T-cell (primary cell): Measurements from ENCODE around the gene CD3D. TPM values are rescaled to one million over a fixed set of nuclear protein-coding genes. Genes with fewer than 3 reads are reported as not detected.

Experiments
- ATAC-seq, 4 experiments: fragments of 200-7000 bp in 3 of 4; fragments of 150-1000 bp in 1 of 4; cut with Tn5 transposase; replicated peaks in 1 of 4; 1 replicate in 3 of 4; 2 replicates in 1 of 4; pipeline ENCODE4 v1.10.0; 2021; ENCODE audit warnings: moderate library complexity in 3 of 4, mild to moderate bottlenecking in 2 of 4, moderate number of reproducible peaks in 1 of 4
- CTCF ChIA-PET, 2 donors: fragments of 300-600 bp; sonication (Branson Sonifier 250); formaldehyde crosslinking; loops; one replicate each; lab custom pipeline; 2022; ENCODE audit warnings: antibody characterized with exemption in 2 of 2; lab: Charles Lee
- POLR2A ChIA-PET, 2 donors: fragments of 300-600 bp; sonication (Branson Sonifier 250); formaldehyde crosslinking; loops; one replicate each; lab custom pipeline; 2022; ENCODE audit warnings: antibody characterized with exemption in 2 of 2; lab: Charles Lee
- DNase-seq, 35 experiments: peaks; one replicate each; pipeline versions ENCODE4 v3.0.0 to v3.0.0-alpha.2; 2013 to 2023
- H3K27ac ChIP-seq: one replicate; pipeline ENCODE4 v1.5.1; 2013; ENCODE audit warnings: low read length
- H3K27me3 ChIP-seq, 2 experiments: replicated peaks in 1 of 2; 1 replicate in 1 of 2; 2 replicates in 1 of 2; pipeline versions ENCODE4 v1.6.1 to v1.7.0; 2013; ENCODE audit warnings: low read length in 1 of 2, mixed read lengths in 1 of 2; ENCODE audit not compliant: control insufficient read depth in 2 of 2, insufficient read depth in 2 of 2; ENCODE audit errors: extremely low read depth in 1 of 2
- H3K36me3 ChIP-seq, 2 donors: 1 replicate in 1 of 2; 2 replicates in 1 of 2; pipeline versions ENCODE4 v1.6.1 to v1.7.0; 2013; ENCODE audit warnings: low read length in 1 of 2; ENCODE audit not compliant: control insufficient read depth in 2 of 2, insufficient read depth in 1 of 2; ENCODE audit errors: extremely low read depth in 1 of 2
- H3K4me1 ChIP-seq, 2 experiments: 1 replicate in 1 of 2; 2 replicates in 1 of 2; pipeline versions ENCODE4 v1.6.1 to v1.7.0; 2013; ENCODE audit warnings: low read length in 2 of 2, mixed read lengths in 1 of 2; ENCODE audit not compliant: insufficient read depth in 2 of 2, control insufficient read depth in 1 of 2; ENCODE audit errors: extremely low read depth in 1 of 2
- H3K4me3 ChIP-seq, 2 donors: 1 replicate in 1 of 2; 2 replicates in 1 of 2; pipeline versions ENCODE4 v1.5.1 to v1.7.0; 2013; ENCODE audit warnings: mild to moderate bottlenecking in 2 of 2, low read length in 1 of 2, moderate library complexity in 1 of 2; ENCODE audit not compliant: control insufficient read depth in 1 of 2; ENCODE audit errors: extremely low read depth in 1 of 2
- H3K9me3 ChIP-seq: 2 replicates; pipeline ENCODE4 v1.7.0; 2013
- H3K27ac Mint-ChIP-seq, 2 donors: one replicate each; pipeline ENCODE4 v1.8.0; 2020 to 2021; ENCODE audit warnings: mild to moderate bottlenecking in 2 of 2, mixed read lengths in 2 of 2
- H3K27me3 Mint-ChIP-seq, 2 donors: one replicate each; pipeline ENCODE4 v1.8.0; 2021 to 2022; ENCODE audit warnings: mixed read lengths in 2 of 2
- H3K36me3 Mint-ChIP-seq: one replicate; pipeline ENCODE4 v1.8.0; 2021; ENCODE audit warnings: mixed read lengths
- H3K4me1 Mint-ChIP-seq, 3 donors: one replicate each; pipeline ENCODE4 v1.8.0; 2020 to 2022; ENCODE audit warnings: mixed read lengths in 3 of 3, mild to moderate bottlenecking in 1 of 3
- H3K4me3 Mint-ChIP-seq, 3 donors: one replicate each; pipeline ENCODE4 v1.8.0; 2020 to 2022; ENCODE audit warnings: mild to moderate bottlenecking in 3 of 3, mixed read lengths in 3 of 3, moderate library complexity in 3 of 3
- H3K9me3 Mint-ChIP-seq, 3 donors: one replicate each; pipeline ENCODE4 v1.8.0; 2020 to 2022; ENCODE audit warnings: mixed read lengths in 3 of 3
- WGBS: methylation state at CpG from one replicate; pipeline ENCODE4 v1.1.5; 2013; ENCODE audit warnings: missing lambda C conversion rate; ENCODE audit not compliant: insufficient coverage; 5-methylcytosine and 5-hydroxymethylcytosine counted together
- total RNA-seq, 35 experiments: library from RNA in 6 of 35; stranded (reverse) in 6 of 35; fragments of 120-200 nt in 1 of 35; gene quantifications; one replicate each; pipeline versions ENCODE4 v1.2.1 to v1.2.4 and lab custom pipeline; 2013 to 2026

CD3D gene
- total RNA-seq, 5 donors from 2014 or later (not counting 1 experiment from before 2014, with no cell fraction given): 290 to 409 (median 361) TPM

DNA sequence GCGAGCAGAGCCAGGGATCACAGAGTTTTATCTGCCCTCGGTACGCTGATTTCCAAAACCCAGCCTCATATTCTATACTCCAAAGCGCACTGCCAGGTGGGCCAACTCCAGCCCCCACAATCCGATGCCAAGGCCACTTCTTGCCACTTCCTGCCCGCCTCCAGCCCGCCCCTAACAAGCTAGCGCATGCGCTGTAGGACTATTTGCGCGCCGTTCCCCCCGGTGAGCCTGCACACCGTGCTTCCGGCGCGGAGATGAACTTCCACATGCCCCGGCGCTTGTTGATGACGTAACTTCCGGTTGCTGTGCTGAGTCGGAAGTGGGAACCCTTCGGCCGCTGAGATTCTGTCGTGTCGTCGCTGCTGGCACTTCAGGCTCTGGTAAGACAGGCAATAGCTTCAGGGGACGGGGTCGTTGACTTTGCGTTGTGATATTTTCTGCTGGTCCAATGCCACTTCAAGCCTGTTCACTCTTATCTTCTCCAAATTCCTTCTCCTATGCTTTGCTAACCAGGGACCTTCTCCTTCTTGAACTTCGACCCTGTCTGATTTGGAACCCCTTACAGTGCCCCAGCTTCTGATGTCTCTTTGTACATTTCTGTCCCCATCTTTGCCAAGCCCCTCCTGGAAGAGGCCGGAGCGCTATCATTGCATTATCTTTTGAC, 16.9 kb upstream of the CD3D start, which contains the start of gene UBE4A:
UBE4A (plus strand) TSS at position 306 of the 664 bp plus-strand sequence. CDS start 5,481 bp downstream, outside the sequence.
- H3K9me3 Mint-ChIP-seq: no peaks in the 10 kb centered on the region
- no peaks in the 10 kb centered on the region for H3K9me3 ChIP-seq
- ChIA-PET POLR2A (interaction anchor here (0.5 to 0.8 kb wide), 6 partner anchors 12 to 937 kb away, joined by 3 to 4 read pairs (median 3); partner anchors contain the start of genes JAML (in 1 of the 2) and MPZL3 (in 1 of the 2)), CTCF (interaction anchor here in 1 of 2 donors (0.5 to 3.6 kb wide), 7 partner anchors 17 to 161 kb away, joined by 3 to 24 read pairs (median 3); partner anchors contain the start of gene CD3D)
- peaks cover 49 to 52% (median 50%) of the 10 kb centered on the region in 3 donors for H3K4me1 Mint-ChIP-seq
- H3K36me3 ChIP-seq: peaks cover 0 to 19% of the 10 kb centered on the region in 2 donors
- ATAC-seq: peak; percentile 91 to 96 (median 94)
- H3K4me3 ChIP-seq: peak within 1 kb of the TSS; percentile 71 to 88
- WGBS: under 1% methylated on average over 30 of the region's 33 CpGs
- H3K4me1 ChIP-seq: peaks cover 14 to 30% of the 10 kb centered on the region in 2 experiments
- peak within 1 kb of the TSS; percentile 98 to 99 (median 99) for H3K4me3 Mint-ChIP-seq
- H3K27ac Mint-ChIP-seq: peak within 1 kb of the TSS; percentile 97 to 99
- DNase-seq: peak; percentile 89 to 99 (median 96)
- H3K27me3 Mint-ChIP-seq: no peaks in the 10 kb centered on the region
- H3K27me3 ChIP-seq: no peaks in the 10 kb centered on the region
- peaks cover 15% of the 10 kb centered on the region for H3K36me3 Mint-ChIP-seq
- peak within 1 kb of the TSS; percentile 82 for H3K27ac ChIP-seq

DNA sequence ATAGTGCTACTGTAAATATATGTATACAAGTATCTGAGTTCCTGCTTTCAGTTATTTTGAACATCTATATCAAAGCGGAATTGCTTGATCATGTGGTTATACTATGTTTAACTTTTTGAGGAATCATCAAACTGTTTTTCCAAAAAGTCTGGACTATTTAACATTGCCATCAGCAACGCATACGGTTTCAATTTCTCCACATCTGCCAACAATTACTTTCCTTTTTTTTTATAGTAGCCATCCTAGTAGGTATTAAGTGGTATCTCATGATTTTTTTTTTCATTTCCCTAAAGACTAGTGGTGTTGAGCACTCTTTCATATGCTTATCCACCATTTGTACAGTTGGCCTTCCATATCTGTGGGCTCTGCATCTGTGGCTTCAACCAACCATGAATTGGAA, 15.6 kb upstream of the CD3D start:
- H3K9me3 ChIP-seq: no peaks in the 10 kb centered on the region
- H3K9me3 Mint-ChIP-seq: no peaks in the 10 kb centered on the region
- DNase-seq: no peak
- no peaks in the 10 kb centered on the region for H3K27me3 ChIP-seq
- no peak overlapping the region for H3K4me3 Mint-ChIP-seq
- H3K27ac Mint-ChIP-seq: peak overlapping the region; percentile 59 to 84
- ChIA-PET POLR2A (no interaction called here), CTCF (interaction anchor here in 1 of 2 donors (0.9 kb wide), 1 partner anchor 106 kb away, joined by 3 read pairs; the partner anchor contains the start of gene MPZL3)
- H3K27ac ChIP-seq: peak overlapping the region; percentile 82
- no peaks in the 10 kb centered on the region for H3K27me3 Mint-ChIP-seq
- peaks cover 14 to 23% of the 10 kb centered on the region in 2 experiments for H3K4me1 ChIP-seq
- H3K36me3 Mint-ChIP-seq: peaks cover 13% of the 10 kb centered on the region
- no peak for ATAC-seq
- H3K4me3 ChIP-seq: no peak overlapping the region
- no CpG with 5 or more reads among the region's 3 CpGs for WGBS
- peaks cover 0 to 22% of the 10 kb centered on the region in 2 donors for H3K36me3 ChIP-seq
- H3K4me1 Mint-ChIP-seq: peaks cover 45 to 47% (median 47%) of the 10 kb centered on the region in 3 donors

DNA sequence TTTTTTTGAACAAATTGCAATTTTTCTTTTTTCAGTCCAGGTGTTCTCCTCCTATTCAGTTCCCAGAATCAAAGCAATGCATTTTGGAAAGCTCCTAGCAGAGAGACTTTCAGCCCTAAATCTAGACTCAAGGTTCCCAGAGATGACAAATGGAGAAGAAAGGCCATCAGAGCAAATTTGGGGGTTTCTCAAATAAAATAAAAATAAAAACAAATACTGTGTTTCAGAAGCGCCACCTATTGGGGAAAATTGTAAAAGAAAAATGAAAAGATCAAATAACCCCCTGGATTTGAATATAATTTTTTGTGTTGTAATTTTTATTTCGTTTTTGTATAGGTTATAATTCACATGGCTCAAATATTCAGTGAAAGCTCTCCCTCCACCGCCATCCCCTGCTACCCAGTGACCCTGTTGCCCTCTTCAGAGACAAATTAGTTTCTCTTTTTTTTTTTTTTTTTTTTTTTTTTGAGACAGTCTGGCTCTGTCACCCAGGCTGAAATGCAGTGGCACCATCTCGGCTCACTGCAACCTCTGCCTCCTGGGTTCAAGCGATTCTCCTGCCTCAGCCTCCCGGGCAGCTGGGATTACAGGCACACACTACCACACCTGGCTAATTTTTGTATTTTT, 10.7 kb upstream of the CD3D start:
- WGBS: no CpG with 5 or more reads among the region's 6 CpGs
- H3K27ac ChIP-seq: peak overlapping the region; percentile 61
- H3K4me1 ChIP-seq: peaks cover 7 to 11% of the 10 kb centered on the region in 2 experiments
- no peak overlapping the region for H3K4me3 Mint-ChIP-seq
- POLR2A ChIA-PET: interaction anchor here (0.6 to 1.0 kb wide), 3 partner anchors 48 to 271 kb away, joined by 3 to 18 read pairs (median 4); no protein-coding TSS in a partner anchor
- H3K4me3 ChIP-seq: no peak overlapping the region
- peaks cover 2 to 60% of the 10 kb centered on the region in 2 donors for H3K36me3 ChIP-seq
- no peaks in the 10 kb centered on the region for H3K27me3 ChIP-seq
- no peaks in the 10 kb centered on the region for H3K9me3 ChIP-seq
- peak in 2 of 4 experiments; percentile 20 to 59 for ATAC-seq
- peaks cover 32 to 34% (median 33%) of the 10 kb centered on the region in 3 donors for H3K4me1 Mint-ChIP-seq
- peak in 2 of 35 experiments; percentile 27 to 78 for DNase-seq
- no peaks in the 10 kb centered on the region for H3K27me3 Mint-ChIP-seq
- H3K27ac Mint-ChIP-seq: peak overlapping the region; percentile 88 to 90
- peaks cover 43% of the 10 kb centered on the region for H3K36me3 Mint-ChIP-seq
- no peaks in the 10 kb centered on the region for H3K9me3 Mint-ChIP-seq
- CTCF ChIA-PET: interaction anchor here (0.6 to 3.1 kb wide), 17 partner anchors 10 to 210 kb away, joined by 3 to 17 read pairs (median 4); partner anchors contain the start of genes CD3D (in 1 of the 2) and MPZL3 (in 1 of the 2)

DNA sequence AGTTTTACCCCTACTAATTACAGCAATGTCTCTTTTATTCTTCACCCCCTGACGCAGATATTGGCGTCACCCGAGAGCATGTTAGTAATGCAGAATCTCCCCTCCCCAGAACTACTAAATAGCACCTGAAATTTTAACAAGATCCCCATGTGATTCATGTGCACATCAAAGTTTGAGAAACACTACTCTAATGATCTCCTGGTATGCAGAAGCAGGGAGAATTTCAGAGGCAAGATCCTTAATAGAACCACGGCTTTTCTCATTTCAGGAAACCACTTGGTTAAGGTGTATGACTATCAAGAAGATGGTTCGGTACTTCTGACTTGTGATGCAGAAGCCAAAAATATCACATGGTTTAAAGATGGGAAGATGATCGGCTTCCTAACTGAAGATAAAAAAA, 7.0 kb upstream of the CD3D start:
- 72% methylated on average over 3 of the region's 6 CpGs for WGBS
- Mint-ChIP-seq H3K9me3 (no peaks in the 10 kb centered on the region), H3K4me1 (peaks cover 63 to 68% (median 63%) of the 10 kb centered on the region in 3 donors), H3K27ac (peak overlapping the region; percentile 93 to 100), H3K36me3 (peaks cover 54% of the 10 kb centered on the region), H3K4me3 (peak overlapping the region in 1 of 3 donors; percentile 85), H3K27me3 (no peaks in the 10 kb centered on the region)
- POLR2A ChIA-PET: no interaction called here
- Histone ChIP-seq H3K27me3 (no peaks in the 10 kb centered on the region), H3K27ac (peak overlapping the region; percentile 7), H3K36me3 (peaks cover 2 to 64% of the 10 kb centered on the region in 2 donors), H3K9me3 (no peaks in the 10 kb centered on the region), H3K4me1 (peaks cover 26% of the 10 kb centered on the region in 2 experiments), H3K4me3 (no peak overlapping the region)
- ATAC-seq (no peak), DNase-seq (no peak)
- CTCF ChIA-PET: interaction anchor here in 1 of 2 donors (1.0 kb wide), 1 partner anchor 44 kb away, joined by 3 read pairs; no protein-coding TSS in a partner anchor

DNA sequence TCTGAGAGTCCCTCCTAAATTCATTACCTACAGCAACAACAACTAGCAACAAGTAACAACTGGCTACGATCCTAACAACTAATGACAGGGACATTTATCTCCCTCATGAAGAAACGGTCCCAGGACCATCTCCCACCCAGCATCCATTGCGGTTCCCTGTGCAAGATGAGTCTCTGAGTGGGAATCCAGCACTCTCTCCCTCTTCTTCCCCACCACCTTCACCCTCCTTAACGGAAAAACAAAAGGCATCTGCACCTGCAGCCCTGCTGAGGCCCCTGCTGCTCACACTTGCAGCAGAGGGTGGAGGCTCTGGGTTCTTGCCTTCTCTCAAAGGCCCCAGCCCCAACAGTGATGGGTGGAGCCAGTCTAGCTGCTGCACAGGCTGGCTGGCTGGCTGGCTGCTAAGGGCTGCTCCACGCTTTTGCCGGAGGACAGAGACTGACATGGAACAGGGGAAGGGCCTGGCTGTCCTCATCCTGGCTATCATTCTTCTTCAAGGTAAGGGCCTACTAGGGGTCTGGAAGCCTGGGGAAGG, 1.5 kb upstream of the CD3D start, which contains the start of gene CD3G:
CD3G (plus strand) TSS at position 364 of the 535 bp plus-strand sequence; CDS start at position 444, 80 bp downstream.
- Histone ChIP-seq H3K4me1 (peaks cover 41 to 59% of the 10 kb centered on the region in 2 experiments), H3K27me3 (no peaks in the 10 kb centered on the region), H3K36me3 (peaks cover 9 to 27% of the 10 kb centered on the region in 2 donors), H3K27ac (peak within 1 kb of the TSS; percentile 97), H3K4me3 (peak within 1 kb of the TSS; percentile 73 to 88), H3K9me3 (no peaks in the 10 kb centered on the region)
- Mint-ChIP-seq H3K4me3 (peak within 1 kb of the TSS; percentile 85 to 91 (median 87)), H3K36me3 (peaks cover 41% of the 10 kb centered on the region), H3K9me3 (no peaks in the 10 kb centered on the region), H3K27me3 (no peaks in the 10 kb centered on the region), H3K27ac (peak within 1 kb of the TSS; percentile 98 to 100), H3K4me1 (peaks cover 70 to 91% (median 72%) of the 10 kb centered on the region in 3 donors)
- ATAC-seq (peak; percentile 81 to 83 (median 82)), DNase-seq (peak; percentile 48 to 82 (median 70))
- 6% methylated on average over 5 of the region's 6 CpGs for WGBS
- ChIA-PET POLR2A (interaction anchor here (0.6 to 1.6 kb wide), 2 partner anchors 49 to 724 kb away, joined by 5 read pairs; no protein-coding TSS in a partner anchor), CTCF (interaction anchor here in 1 of 2 donors (0.6 to 2.5 kb wide), 3 partner anchors 39 to 146 kb away, joined by 3 to 11 read pairs (median 3); partner anchors contain the start of gene CD3E)
